ENCODE measurements around the gene EZH2.

EZH2 gene

GRCh38 chr7:148800677-148801076 is 83.4 kb downstream of the EZH2 start:
- Histone ChIP-seq H3K9ac (ENCODE audit: low read depth, low read length) (no peak overlapping the region), H3K4me1 (ENCODE audit: insufficient read depth, low read length) (no peaks in the 10 kb centered on the region), H2AFZ (ENCODE audit: low read depth, low read length) (no peak overlapping the region), H3K79me2 (ENCODE audit: insufficient read depth, low read length) (no peaks in the 10 kb centered on the region), H3K4me2 (ENCODE audit: insufficient read depth, low read length) (no peak overlapping the region), H3K27ac (ENCODE audit: low read length) (no peak overlapping the region), H3K36me3 (ENCODE audit: insufficient read depth, low read length) (peaks cover 72% of the 10 kb centered on the region), H3K9me3 (ENCODE audit: insufficient read depth, low read length, severe bottlenecking) (no peaks in the 10 kb centered on the region), H3K4me3 (ENCODE audit: low read depth in 1 of 2, low read length in 2 of 2) (no peak overlapping the region), H4K20me1 (ENCODE audit: insufficient read depth, low read length) (peaks cover 7% of the 10 kb centered on the region), H3K27me3 (ENCODE audit: insufficient read depth, low read length, poor library complexity) (no peaks in the 10 kb centered on the region)
- DNase-seq (no peak), ATAC-seq (ENCODE audit: insufficient read depth, low read depth) (no peak)
- TF ChIP-seq, protein P1, sequence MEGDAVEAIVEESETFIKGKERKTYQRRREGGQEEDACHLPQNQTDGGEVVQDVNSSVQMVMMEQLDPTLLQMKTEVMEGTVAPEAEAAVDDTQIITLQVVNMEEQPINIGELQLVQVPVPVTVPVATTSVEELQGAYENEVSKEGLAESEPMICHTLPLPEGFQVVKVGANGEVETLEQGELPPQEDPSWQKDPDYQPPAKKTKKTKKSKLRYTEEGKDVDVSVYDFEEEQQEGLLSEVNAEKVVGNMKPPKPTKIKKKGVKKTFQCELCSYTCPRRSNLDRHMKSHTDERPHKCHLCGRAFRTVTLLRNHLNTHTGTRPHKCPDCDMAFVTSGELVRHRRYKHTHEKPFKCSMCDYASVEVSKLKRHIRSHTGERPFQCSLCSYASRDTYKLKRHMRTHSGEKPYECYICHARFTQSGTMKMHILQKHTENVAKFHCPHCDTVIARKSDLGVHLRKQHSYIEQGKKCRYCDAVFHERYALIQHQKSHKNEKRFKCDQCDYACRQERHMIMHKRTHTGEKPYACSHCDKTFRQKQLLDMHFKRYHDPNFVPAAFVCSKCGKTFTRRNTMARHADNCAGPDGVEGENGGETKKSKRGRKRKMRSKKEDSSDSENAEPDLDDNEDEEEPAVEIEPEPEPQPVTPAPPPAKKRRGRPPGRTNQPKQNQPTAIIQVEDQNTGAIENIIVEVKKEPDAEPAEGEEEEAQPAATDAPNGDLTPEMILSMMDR (IDR thresholded peaks at IDR 0.05; ENCODE audit: borderline replicate concordance, extremely low read depth, low read length, poor library complexity, severe bottlenecking): no peak
- TF ChIP-seq EZH2 (IDR thresholded peaks at IDR 0.05; ENCODE audit: borderline replicate concordance, low read depth, low read length, severe bottlenecking): no peak

- Histone ChIP-seq H3K36me3 (ENCODE audit: insufficient read depth, low read length) (peaks cover 72% of the 10 kb centered on the region), H3K4me3 (ENCODE audit: low read depth in 1 of 2, low read length in 2 of 2) (no peak overlapping the region), H3K27me3 (ENCODE audit: insufficient read depth, low read length, poor library complexity) (no peaks in the 10 kb centered on the region), H3K9me3 (ENCODE audit: insufficient read depth, low read length, severe bottlenecking) (no peaks in the 10 kb centered on the region), H3K4me1 (ENCODE audit: insufficient read depth, low read length) (no peaks in the 10 kb centered on the region), H3K4me2 (ENCODE audit: insufficient read depth, low read length) (no peak overlapping the region), H2AFZ (ENCODE audit: low read depth, low read length) (no peak overlapping the region), H4K20me1 (ENCODE audit: insufficient read depth, low read length) (peaks cover 7% of the 10 kb centered on the region), H3K27ac (ENCODE audit: low read length) (no peak overlapping the region), H3K79me2 (ENCODE audit: insufficient read depth, low read length) (no peaks in the 10 kb centered on the region), H3K9ac (ENCODE audit: low read depth, low read length) (no peak overlapping the region)
- TF ChIP-seq, protein P1 (IDR thresholded peaks at IDR 0.05; ENCODE audit: borderline replicate concordance, extremely low read depth, low read length, poor library complexity, severe bottlenecking): no peak
- no peak for TF ChIP-seq EZH2 (IDR thresholded peaks at IDR 0.05; ENCODE audit: borderline replicate concordance, low read depth, low read length, severe bottlenecking)
- ATAC-seq (ENCODE audit: insufficient read depth, low read depth) (no peak), DNase-seq (no peak)
Measured at GRCh38 chr7:148799893-148800555, 84.1 kb downstream of the EZH2 start.

- H3K4me2 ChIP-seq (ENCODE audit: insufficient read depth, low read length): no peak overlapping the region
- H3K9ac ChIP-seq (ENCODE audit: low read depth, low read length): no peak overlapping the region
- H3K4me1 ChIP-seq (ENCODE audit: insufficient read depth, low read length): no peaks in the 10 kb centered on the region
- DNase-seq: no peak
- no peak overlapping the region for H2AFZ ChIP-seq (ENCODE audit: low read depth, low read length)
- H3K9me3 ChIP-seq (ENCODE audit: insufficient read depth, low read length, severe bottlenecking): no peaks in the 10 kb centered on the region
- no peak overlapping the region for H3K4me3 ChIP-seq (ENCODE audit: low read depth in 1 of 2, low read length in 2 of 2)
- 0 out of 2 replicates have a peak, but pooled peaks cover 2% of the 10 kb centered on the region for H3K79me2 ChIP-seq (ENCODE audit: insufficient read depth, low read length)
- H3K27ac ChIP-seq (ENCODE audit: low read length): no peak overlapping the region
- TF ChIP-seq EZH2 (IDR thresholded peaks at IDR 0.05; ENCODE audit: borderline replicate concordance, low read depth, low read length, severe bottlenecking): no peak
- TF ChIP-seq, protein P1 (IDR thresholded peaks at IDR 0.05; ENCODE audit: borderline replicate concordance, extremely low read depth, low read length, poor library complexity, severe bottlenecking): no peak
- H3K27me3 ChIP-seq (ENCODE audit: insufficient read depth, low read length, poor library complexity): no peaks in the 10 kb centered on the region
- peaks cover 7% of the 10 kb centered on the region for H4K20me1 ChIP-seq (ENCODE audit: insufficient read depth, low read length)
- H3K36me3 ChIP-seq (ENCODE audit: insufficient read depth, low read length): peaks cover 95% of the 10 kb centered on the region
- ATAC-seq (ENCODE audit: insufficient read depth, low read depth): no peak
Measured at GRCh38 chr7:148796841-148797240, 87.2 kb downstream of the EZH2 start.

All from DND-41 (cell line).